Nucleus accumbens (tissue), 56 donors: Measurements from ENCODE around the gene PPP3CA.
"Not testable (repeated sequence)": the region's sequence is repeated elsewhere in the genome, so short reads cannot be mapped to it uniquely, and the experiment has no call there.

Experiments
- DNase-seq, 56 donors: peaks; one replicate each; lab custom pipeline; 2025; lab: John Stamatoyannopoulos, UW

PPP3CA gene

DNA sequence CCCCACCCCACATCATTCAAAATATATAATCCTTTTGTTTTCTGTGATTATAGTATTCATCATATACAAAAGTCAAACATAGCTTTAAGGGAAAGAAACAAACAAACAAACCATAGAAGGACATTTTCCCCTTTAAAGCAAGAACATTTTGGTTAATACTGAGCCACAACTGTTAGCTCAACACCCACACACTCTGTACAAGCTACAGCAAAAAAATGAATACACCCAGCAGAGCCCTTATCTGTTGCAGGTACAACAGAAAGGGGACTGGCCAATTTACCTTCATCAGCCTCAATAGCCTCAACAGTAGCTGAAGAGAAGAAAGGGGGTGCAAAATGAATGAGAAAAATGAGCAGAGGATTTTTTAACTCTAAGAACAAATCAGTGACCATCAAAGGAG is 318.4 kb downstream of the PPP3CA start:
- no peak for DNase-seq

DNA sequence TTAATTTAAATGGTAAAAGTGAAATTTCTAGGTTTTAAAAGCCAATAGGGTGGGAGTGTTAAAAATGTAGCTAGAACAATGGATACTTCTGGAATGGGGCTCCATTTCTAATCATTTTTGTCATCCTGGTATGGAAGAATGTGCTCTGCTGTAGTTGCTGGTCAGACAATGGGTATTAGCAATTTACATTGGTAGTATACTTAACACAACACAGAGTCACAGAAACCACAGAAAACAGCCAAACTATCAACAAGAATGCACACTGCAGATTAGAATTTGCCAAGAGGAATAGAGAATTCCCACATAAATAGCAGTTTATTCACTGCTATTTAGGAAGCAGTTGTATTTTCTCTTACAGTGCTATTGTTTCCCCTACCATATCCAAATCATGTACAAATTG is 319.6 kb downstream of the PPP3CA start:
- no peak for DNase-seq

DNA sequence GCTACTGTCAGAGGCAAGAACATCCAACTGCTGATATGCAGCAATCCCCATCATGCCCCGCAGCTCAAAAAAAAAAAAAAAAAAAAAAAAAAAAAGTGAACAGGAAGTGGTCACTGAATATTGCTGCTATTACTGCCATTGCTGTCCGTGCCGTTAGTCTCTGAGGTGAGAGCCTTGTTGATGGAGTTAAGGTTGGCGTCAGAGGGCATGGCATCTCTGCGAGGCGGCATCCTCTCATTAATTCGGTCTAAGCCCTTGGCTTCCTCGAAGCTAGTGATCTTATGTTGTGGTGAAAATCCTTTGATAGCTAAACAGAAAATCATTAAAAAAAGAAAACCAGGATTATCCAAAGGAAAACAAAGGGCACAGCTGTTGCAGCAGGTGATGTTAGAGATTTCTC is 321.6 kb downstream of the PPP3CA start:
- no peak for DNase-seq

DNA sequence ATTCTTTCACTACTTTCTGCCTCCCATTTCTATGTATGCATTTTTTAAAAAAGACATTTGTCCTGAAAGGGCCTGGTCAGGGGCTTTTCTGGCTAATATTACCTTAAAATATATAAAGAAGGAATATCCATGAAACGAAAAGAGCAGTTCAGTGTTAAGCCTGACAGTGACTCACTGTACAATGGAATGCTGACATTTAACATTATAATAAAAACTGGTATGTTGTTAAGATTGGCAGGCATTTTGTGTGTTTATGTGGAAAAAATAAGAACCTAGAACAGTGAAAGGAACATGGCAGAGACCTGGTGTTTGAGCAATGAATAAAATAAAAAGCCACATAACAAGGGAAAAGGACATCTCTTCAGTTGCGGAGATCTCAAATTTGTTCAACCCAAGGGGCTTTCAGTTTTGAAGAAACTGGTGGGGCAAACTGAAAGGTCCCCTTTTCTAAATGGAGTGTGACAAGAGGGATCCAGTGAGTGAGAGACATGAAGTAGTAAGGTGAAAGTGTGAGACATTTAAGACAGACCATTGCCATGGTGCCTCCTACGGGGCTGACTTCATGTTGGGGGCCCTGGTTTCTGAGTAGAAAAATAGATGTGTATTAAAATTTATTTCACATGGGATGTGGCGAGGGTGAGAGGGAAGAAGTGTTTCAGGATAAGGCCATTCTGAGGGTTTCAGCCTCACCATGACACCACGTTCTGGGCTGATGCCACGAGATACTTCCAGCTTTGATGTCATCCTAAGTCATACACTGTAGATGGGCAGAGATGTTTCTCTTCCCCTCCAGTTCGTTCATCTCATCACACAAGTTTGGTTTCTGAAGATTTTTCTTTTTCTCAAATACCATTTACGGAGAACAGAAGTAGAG is 324.9 kb downstream of the PPP3CA start:
- DNase-seq = no peak

GRCh38 chr4:101020956-101021355 is 326.4 kb downstream of the PPP3CA start:
- no peak for DNase-seq

DNA sequence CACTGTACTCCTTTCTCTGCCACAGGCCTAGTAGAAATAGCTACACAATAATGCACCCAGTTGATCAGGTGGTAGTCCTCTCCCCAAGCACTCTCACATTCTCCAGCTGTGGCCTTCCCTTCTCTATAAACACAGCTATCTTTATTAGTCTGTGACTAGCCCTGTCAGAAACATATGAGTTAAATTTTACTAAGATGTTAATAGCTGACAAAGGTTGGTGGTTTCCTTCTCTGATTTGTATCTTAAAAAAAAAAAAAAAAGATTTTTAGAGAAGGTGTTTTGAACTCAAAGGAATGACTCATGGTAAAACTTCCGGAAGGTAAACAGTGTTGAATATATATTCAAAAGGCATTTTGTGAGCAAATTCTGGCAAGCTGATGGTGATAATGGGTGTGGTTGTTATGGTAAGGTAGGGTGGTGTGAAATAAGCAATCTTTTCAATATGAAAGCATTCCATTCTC is 327.4 kb downstream of the PPP3CA start:
- DNase-seq = no peak

DNA sequence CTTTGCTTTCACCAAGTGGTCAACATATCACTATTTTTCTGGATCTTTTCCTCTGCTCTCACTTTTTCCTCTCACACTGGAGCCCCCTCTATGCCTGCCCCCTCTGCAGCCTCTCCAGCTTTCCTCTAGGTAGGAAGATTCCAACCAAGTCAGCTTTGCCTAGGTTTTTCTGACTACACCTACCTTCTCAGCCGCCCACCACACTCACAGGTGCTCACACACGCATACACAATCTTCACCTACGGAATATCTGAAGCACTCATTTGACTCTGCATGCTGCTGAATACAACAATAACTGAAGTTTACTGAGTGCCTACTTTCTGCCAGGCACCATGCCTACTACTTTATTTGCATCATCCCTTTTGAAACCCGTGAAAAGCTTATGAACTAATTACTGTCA is 328.0 kb downstream of the PPP3CA start:
- DNase-seq = peak in 21 of 56 donors; percentile 3 to 63 (median 30)

DNA sequence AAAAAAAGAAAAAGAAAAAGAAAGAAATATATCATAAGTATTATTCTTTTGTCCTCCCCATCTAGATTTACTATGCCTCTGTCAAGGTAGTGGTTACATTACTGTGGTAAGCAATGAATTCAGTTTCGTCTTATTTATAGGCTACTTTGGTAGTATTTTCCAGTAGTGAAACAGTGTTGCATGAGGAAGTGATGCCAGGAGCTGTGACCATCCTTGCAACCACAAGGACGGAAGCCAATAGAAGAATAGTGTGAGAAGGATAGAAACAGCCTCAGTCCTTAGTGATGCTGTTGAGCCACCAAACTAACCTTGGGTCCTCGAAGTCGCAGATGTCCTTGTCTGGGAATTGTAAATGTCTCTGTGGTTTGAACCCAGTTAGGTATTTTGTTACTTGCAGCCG is 328.5 kb downstream of the PPP3CA start:
- DNase-seq = no peak

DNA sequence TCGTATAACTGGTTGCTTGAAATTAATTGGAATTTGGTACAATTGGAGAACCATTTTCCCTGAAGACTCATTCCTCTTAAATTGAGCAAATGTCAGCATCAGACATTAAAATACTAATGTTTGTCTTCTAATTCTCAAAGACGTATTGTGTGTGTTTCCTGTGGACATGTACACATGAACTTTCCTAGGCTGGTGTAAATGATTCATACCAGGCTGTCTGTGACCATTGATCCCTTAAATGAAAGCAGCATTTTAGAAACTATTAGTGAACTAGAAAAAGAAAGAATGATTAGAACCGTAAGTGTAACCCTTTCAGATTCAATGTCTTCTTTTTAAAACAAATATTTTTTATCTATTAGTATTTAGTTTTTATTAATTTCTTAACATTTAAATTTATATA is 332.9 kb downstream of the PPP3CA start:
- DNase-seq = no peak

DNA sequence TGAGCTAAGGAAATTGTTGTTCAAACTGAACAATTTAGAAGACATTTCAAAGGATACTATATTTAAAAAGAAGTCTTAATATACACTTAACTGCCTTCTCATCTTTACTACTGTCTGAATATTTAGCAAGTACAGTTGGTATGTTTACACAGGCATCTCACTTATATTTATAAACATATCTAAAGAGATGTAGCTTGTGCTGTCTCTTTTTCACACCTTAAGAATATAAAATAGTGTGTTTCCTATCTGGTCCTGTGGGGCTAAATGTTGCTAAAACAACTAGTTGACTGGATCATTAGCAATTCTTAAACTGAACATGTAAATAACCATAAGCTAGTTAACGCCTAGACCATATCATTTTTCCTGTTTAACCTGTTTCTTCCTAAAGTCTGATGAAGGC is 336.3 kb downstream of the PPP3CA start:
- no peak for DNase-seq

GRCh38 chr4:101009471-101009870 is 337.9 kb downstream of the PPP3CA start:
- DNase-seq = no peak

GRCh38 chr4:101008503-101008902 is 338.8 kb downstream of the PPP3CA start:
- no peak for DNase-seq

- no peak for DNase-seq
These were observed 341.7 kb downstream of the PPP3CA start for GRCh38 chr4:101005659-101006058.

- DNase-seq = no peak
These were observed 346.8 kb downstream of the PPP3CA start for GRCh38 chr4:101000496-101000895.

- DNase-seq = no peak
These were observed 351.7 kb downstream of the PPP3CA start for GRCh38 chr4:100995671-100996070.

GRCh38 chr4:100995002-100995401 is 352.3 kb downstream of the PPP3CA start:
- not testable (repeated sequence) for DNase-seq

DNA sequence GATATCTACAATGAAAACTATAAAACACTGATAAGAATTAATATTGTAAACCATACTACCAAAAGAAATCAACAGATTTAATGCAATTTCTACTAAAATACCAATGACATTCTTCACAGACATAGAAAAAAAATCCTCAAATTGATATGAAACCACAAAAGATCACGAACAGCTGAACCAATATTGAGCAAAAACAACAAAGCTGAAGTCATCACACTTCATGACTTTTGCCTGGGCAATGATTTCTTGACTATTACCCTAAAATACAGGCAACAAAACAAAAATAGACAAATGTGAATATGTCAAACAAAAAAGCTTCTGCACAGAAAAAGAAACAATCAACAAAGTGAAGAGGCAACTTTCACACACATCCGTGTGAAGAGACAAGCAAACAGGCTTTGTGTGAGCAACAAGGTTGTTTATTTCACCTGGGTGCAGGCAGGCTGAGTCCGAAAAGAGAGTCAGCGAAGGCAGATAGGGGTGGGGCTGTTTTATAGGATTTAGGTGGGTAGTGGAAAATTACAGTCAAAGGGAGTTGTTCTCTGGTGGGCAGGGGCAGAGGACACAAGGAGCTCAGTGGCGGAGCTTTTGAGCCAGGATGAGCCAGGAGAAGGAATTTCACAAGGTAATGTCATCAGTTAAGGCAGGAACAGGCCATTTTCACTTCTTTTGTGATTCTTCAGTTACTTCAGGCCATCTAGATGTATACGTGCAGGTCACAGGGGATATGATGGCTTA is 355.8 kb downstream of the PPP3CA start:
- DNase-seq = not testable (repeated sequence)

DNA sequence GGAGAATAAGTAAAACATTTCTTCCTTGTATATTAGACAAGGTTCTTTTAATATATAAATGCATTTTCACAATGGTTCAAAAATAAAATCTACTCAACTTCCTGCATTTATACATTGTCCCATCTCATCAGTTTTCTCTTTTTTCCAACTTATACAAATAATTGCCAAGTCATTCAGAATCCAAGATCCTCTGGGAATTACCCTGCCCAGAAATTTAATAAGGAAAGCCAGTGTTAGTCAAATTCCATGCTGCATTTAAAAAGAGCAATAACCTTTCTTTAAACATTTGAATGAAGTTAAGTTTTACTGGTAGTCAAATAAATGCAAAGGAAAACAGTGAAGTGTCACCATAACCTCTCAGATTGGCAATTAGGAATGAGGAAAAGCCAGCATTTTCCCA is 357.9 kb downstream of the PPP3CA start:
- DNase-seq = no peak

DNA sequence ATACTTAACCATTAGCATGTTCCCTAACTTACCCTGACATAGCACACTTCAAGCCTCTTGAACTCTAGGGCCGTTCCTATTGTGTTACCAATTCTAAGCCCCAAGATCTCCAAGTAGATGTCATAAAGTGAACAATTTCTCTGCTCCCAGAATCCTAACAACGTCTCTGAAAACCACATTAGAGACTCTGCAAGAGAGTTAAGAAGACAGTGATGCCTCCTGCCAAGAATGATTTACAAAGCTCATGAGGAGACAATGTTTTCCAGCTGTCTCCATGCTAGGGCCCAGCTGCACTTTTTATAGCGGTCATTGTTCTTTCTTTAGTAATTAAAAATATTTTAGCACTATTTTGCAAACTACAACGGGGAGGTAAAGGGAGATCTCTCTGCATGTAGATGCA is 358.4 kb downstream of the PPP3CA start:
- no peak for DNase-seq

- DNase-seq = peak in 5 of 56 donors; percentile 2 to 23 (median 11)
These were observed 360.9 kb downstream of the PPP3CA start for GRCh38 chr4:100986360-100986868.

DNA sequence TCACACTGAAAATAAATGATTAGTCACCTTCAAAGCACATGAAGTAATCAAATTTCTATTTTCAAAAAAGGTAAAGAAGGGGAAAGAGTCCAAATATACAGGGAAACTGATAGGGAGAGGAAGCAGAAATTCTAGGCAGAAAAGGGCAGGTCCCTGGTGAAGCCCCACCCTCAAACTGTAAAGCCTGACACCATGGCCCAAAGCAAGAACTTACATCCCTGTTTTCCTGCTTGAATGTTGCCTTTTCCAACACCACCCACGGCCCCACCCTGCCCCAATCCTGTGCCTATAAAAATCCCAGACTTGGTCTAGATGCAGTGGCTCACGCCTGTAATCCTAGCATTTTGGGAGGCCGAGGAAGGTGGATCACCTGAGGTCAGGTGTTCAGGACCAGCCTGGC is 361.8 kb downstream of the PPP3CA start:
- DNase-seq = no peak

DNA sequence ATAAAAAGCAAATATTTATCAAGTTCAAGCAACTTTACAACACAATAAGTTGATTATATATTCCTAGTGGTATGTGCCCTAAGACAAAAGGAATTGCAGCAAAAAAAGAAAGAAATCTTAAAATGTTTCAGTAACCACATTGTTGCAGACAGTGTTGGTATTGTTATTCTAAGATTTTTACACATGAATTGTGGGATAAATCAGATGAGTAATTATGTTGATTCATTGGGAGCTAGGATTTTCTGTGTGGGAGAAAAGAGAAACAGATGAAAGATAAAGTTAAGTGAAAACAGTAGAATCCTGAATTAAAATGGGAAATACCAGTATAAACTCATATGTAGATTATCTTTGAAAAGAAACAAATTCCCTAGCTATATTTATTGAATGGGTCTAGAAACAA is 362.4 kb downstream of the PPP3CA start:
- DNase-seq = no peak
